Endothelial cell of umbilical vein (primary cell): ENCODE measurements around the gene NGEF. TPM values are rescaled to one million over a fixed set of nuclear protein-coding genes. Genes with fewer than 3 reads are reported as not detected.

Experiments
- BruUV-seq: library from RNA; stranded (reverse); fragments of 400-500 nt; replicated peaks from 2 replicates; lab custom pipeline; 2021; lab: Mats Ljungman, UMichigan
- CTCF ChIA-PET: fragments of 300-600, 350-600 bp; sonication (Branson Sonifier 250); formaldehyde crosslinking; loops from one replicate; lab custom pipeline; 2021; ENCODE audit warnings: antibody characterized with exemption, inconsistent platforms; lab: Charles Lee
- POLR2A ChIA-PET: fragments of 300-600, 350-600 bp; sonication (Branson Sonifier 250); formaldehyde crosslinking; loops from one replicate; lab custom pipeline; 2021; ENCODE audit warnings: antibody characterized with exemption, inconsistent platforms; lab: Charles Lee
- DNase-seq: peaks from one replicate; pipeline ENCODE4 v3.0.0-alpha.2; 2011; ENCODE audit warnings: low read depth, low spot score
- FAIRE-seq: peaks from 2 replicates; lab custom pipeline; 2011; peaks lifted over from hg19 to GRCh38; lab: Jason Lieb, UNC
- H2AFZ ChIP-seq: 2 replicates; pipeline ENCODE4 v1.6.0; 2012; ENCODE audit warnings: low read depth, low read length, control low read depth, inconsistent platforms
- H3K27ac ChIP-seq: 2 replicates; pipeline ENCODE4 v1.5.1; 2011; ENCODE audit warnings: low read depth, mild to moderate bottlenecking, control low read depth, low read length, moderate library complexity; ENCODE audit not compliant: insufficient read depth
- H3K27me3 ChIP-seq, 2 experiments: 2 replicates each; pipeline versions ENCODE4 v1.6.0 to v1.6.1; 2011; ENCODE audit warnings: low read length in 2 of 2, mixed read lengths in 1 of 2; ENCODE audit not compliant: control insufficient read depth in 2 of 2, insufficient read depth in 2 of 2
- H3K36me3 ChIP-seq, 2 experiments: 2 replicates in 1 of 2; 3 replicates in 1 of 2; pipeline ENCODE4 v1.5.1; 2011; ENCODE audit warnings: low read length in 2 of 2, mild to moderate bottlenecking in 1 of 2, moderate library complexity in 1 of 2; ENCODE audit not compliant: control insufficient read depth in 2 of 2, insufficient read depth in 2 of 2; ENCODE audit errors: extremely low read depth in 1 of 2
- H3K4me1 ChIP-seq: 3 replicates; pipeline ENCODE4 v1.5.1; 2011; ENCODE audit warnings: mild to moderate bottlenecking, low read length; ENCODE audit not compliant: control insufficient read depth, insufficient read depth; ENCODE audit errors: extremely low read depth
- H3K4me2 ChIP-seq: 2 replicates; pipeline ENCODE4 v1.6.1; 2011; ENCODE audit warnings: low read length, control low read depth, mixed read lengths; ENCODE audit not compliant: insufficient read depth
- H3K4me3 ChIP-seq, 3 experiments: fragments of 200-600 bp in 1 of 3; sonication (generic), shearing (Covaris generic) in 1 of 3; replicated peaks in 1 of 3; 2 replicates each; pipeline ENCODE4 v1.5.1; 2011 to 2016; ENCODE audit warnings: control low read depth in 3 of 3, low read length in 3 of 3, mild to moderate bottlenecking in 2 of 3, inconsistent platforms in 1 of 3, low read depth in 1 of 3, moderate library complexity in 1 of 3; ENCODE audit not compliant: insufficient read depth in 1 of 3
- H3K79me2 ChIP-seq: 2 replicates; pipeline ENCODE4 v1.6.0; 2012; ENCODE audit warnings: low read length, inconsistent platforms; ENCODE audit not compliant: control insufficient read depth, insufficient read depth
- H3K9ac ChIP-seq: replicated peaks from 2 replicates; pipeline ENCODE3; 2011; ENCODE audit warnings: low read length, control low read depth; ENCODE audit not compliant: insufficient read depth; ENCODE audit errors: extremely low read depth
- H3K9me1 ChIP-seq: replicated peaks from 3 replicates; pipeline ENCODE4 v1.6.0; 2011; ENCODE audit warnings: mild to moderate bottlenecking, low read length; ENCODE audit not compliant: control insufficient read depth, insufficient read depth; ENCODE audit errors: extremely low read depth
- H3K9me3 ChIP-seq: replicated peaks from 2 replicates; pipeline ENCODE4 v1.5.1; 2012; ENCODE audit warnings: low read length, inconsistent platforms; ENCODE audit not compliant: control insufficient read depth, insufficient read depth
- H4K20me1 ChIP-seq: replicated peaks from 2 replicates; pipeline ENCODE3; 2011; ENCODE audit warnings: mild to moderate bottlenecking, low read length; ENCODE audit not compliant: control insufficient read depth, insufficient read depth; ENCODE audit errors: extremely low read depth
- EZH2 ChIP-seq: IDR thresholded peaks from 2 replicates; pipeline ENCODE4 v1.6.1; 2012; ENCODE audit warnings: borderline replicate concordance, low read depth, mild to moderate bottlenecking, moderate library complexity, low read length, inconsistent platforms; ENCODE audit not compliant: severe bottlenecking
- FOS ChIP-seq: IDR thresholded peaks from 2 replicates; pipeline ENCODE4 v1.6.1; 2011; ENCODE audit warnings: mild to moderate bottlenecking, low read length, moderate library complexity, borderline replicate concordance; ENCODE audit not compliant: insufficient read depth
- GATA2 ChIP-seq: IDR thresholded peaks from 2 replicates; pipeline ENCODE4 v1.7.0; 2011; ENCODE audit warnings: low read depth, mild to moderate bottlenecking, moderate library complexity, mixed read lengths, low read length; ENCODE audit not compliant: insufficient read length, insufficient read depth
- JUN ChIP-seq: IDR thresholded peaks from 2 replicates; pipeline ENCODE4 v1.6.1; 2011; ENCODE audit warnings: borderline replicate concordance, low read depth; ENCODE audit not compliant: insufficient read length, insufficient read depth
- MAX ChIP-seq: IDR thresholded peaks from 2 replicates; pipeline ENCODE4 v1.6.1; 2011; ENCODE audit not compliant: insufficient read depth, insufficient read length
- MYC ChIP-seq: IDR thresholded peaks from one replicate; pipeline ENCODE4 v1.6.1; 2011; ENCODE audit warnings: mild to moderate bottlenecking, low read depth, low read length
- POLR2A ChIP-seq: IDR thresholded peaks from 2 replicates; pipeline ENCODE4 v1.6.1; 2012; ENCODE audit warnings: low read depth, mild to moderate bottlenecking, control low read depth, low read length
- POLR2AphosphoS5 ChIP-seq: IDR thresholded peaks from 2 replicates; pipeline ENCODE4 v1.6.1; 2012; ENCODE audit warnings: low read depth, mild to moderate bottlenecking, control low read depth, low read length, moderate library complexity; ENCODE audit not compliant: insufficient read depth
- dilution Hi-C: fragments of 300-500 bp; cut with MboI; formaldehyde crosslinking; loops from one replicate; pipeline ENCODE4 v1.15.0; 2019; ENCODE audit warnings: low sequenced_read_pairs; ENCODE audit not compliant: extremely low pct_ligation_motif_present
- intact Hi-C: fragments of 100-400 bp; cut with micrococcal nuclease; formaldehyde crosslinking; loops from one replicate; pipeline ENCODE4 v1.10.0; 2022
- polyA plus RNA-seq, 4 experiments: library from polyadenylated mRNA; depleted of rRNA in 3 of 4; stranded (reverse) in 3 of 4; unstranded in 1 of 4; fragments of >200 nt; gene quantifications; 2 replicates each; pipeline versions ENCODE4 v1.2.1 to v1.2.3, GENCODE V29; 2011 to 2012; ENCODE audit warnings: missing spikeins in 1 of 4
- total RNA-seq: library from RNA; stranded (reverse); gene quantifications from 2 replicates; pipeline ENCODE4 v1.2.3, GENCODE V29; 2021
- TF ChIP-seq, protein P1 (sequence below), 2 donors: IDR thresholded peaks; 1 replicate in 1 of 2; 2 replicates in 1 of 2; pipeline ENCODE4 v1.5.1; 2011; ENCODE audit warnings: low read length in 2 of 2, mild to moderate bottlenecking in 2 of 2, moderate library complexity in 2 of 2, control low read depth in 1 of 2, inconsistent platforms in 1 of 2, low read depth in 1 of 2; ENCODE audit not compliant: insufficient read depth in 1 of 2; ENCODE audit errors: extremely low read depth in 1 of 2

The NGEF gene
- total and polyA plus RNA-seq, 2 donors (not counting 3 experiments of a cell fraction or from before 2014, with no cell fraction given): 0.22 to 0.41 TPM

DNA sequence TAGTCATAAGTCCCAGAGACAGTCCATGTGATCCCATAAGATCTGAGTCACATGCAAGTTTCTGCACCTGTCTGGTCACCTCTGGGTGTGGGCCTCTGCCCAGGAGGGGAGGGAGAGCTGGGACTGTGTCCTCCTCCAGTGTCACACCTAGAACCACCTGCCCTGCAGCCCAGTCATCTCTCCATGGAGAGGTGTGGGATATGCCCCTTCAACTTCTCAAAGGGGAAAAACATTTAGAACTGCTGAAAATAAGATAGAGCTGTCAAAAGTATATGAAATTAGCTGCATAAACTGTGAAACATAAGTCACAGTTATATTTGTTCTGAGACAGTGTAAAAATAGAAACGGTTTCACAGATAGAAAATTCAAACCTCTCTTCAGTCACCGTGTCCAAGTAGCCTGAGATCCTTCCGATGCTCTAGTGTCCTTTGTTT lies 55.4 kb downstream of the NGEF start:
- H3K9me1 ChIP-seq: no peaks in the 10 kb centered on the region
- H3K79me2 ChIP-seq: no peaks in the 10 kb centered on the region
- H3K27ac ChIP-seq: no peak overlapping the region
- ChIA-PET POLR2A (no interaction called here), CTCF (interaction anchor here (0.9 to 2.0 kb wide), 4 partner anchors 9 to 71 kb away, joined by 3 to 6 read pairs (median 4); no protein-coding TSS in a partner anchor)
- FAIRE-seq (no peak), DNase-seq (no peak)
- H3K4me3 ChIP-seq: no peak overlapping the region
- dilution Hi-C loops: no loop called here
- TF ChIP-seq GATA2: no peak
- TF ChIP-seq JUN: no peak
- no peak overlapping the region for H2AFZ ChIP-seq
- no TSS peak for BruUV-seq
- intact Hi-C loops: no loop called here
- no peak overlapping the region for H3K4me2 ChIP-seq
- no peaks in the 10 kb centered on the region for H3K9me3 ChIP-seq
- no peaks in the 10 kb centered on the region for H3K36me3 ChIP-seq
- H3K27me3 ChIP-seq: peaks cover 0 to 5% of the 10 kb centered on the region in 2 experiments
- no peaks in the 10 kb centered on the region for H4K20me1 ChIP-seq
- no peak overlapping the region for H3K9ac ChIP-seq
- H3K4me1 ChIP-seq: no peaks in the 10 kb centered on the region

DNA sequence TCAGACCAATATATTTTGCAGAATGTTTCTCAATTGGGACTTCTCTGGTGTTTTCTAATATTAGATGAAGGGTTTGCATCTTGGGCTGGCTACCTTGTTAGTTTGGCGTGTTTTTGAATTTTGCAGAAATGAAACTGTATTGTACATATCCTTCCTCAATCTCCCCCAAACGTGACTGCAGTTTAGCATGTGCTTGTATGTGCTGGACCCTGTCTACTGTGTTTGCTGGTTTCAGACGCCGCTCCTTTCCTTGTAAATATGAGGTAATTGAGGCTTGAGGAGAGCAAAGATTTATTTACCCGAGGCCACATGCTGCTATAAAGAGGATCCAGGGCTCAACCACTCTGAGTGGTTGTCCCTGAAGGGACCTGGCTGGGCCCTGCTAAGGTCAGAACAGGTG lies 57.2 kb downstream of the NGEF start:
- ChIA-PET POLR2A (no interaction called here), CTCF (interaction anchor here (0.7 kb wide), 1 partner anchor 19 kb away, joined by 4 read pairs; no protein-coding TSS in a partner anchor)
- Histone ChIP-seq H3K9ac (no peak overlapping the region), H3K36me3 (no peaks in the 10 kb centered on the region), H3K4me2 (no peak overlapping the region), H3K27ac (no peak overlapping the region), H3K4me3 (no peak overlapping the region), H4K20me1 (no peaks in the 10 kb centered on the region), H3K9me3 (no peaks in the 10 kb centered on the region), H3K4me1 (no peaks in the 10 kb centered on the region), H2AFZ (no peak overlapping the region), H3K27me3 (peaks cover 0 to 6% of the 10 kb centered on the region in 2 experiments), H3K9me1 (no peaks in the 10 kb centered on the region), H3K79me2 (no peaks in the 10 kb centered on the region)
- intact Hi-C loops: no loop called here
- FAIRE-seq: no peak
- dilution Hi-C loops: no loop called here
- BruUV-seq: no TSS peak
- DNase-seq: no peak
- TF ChIP-seq EZH2: no peak
- TF ChIP-seq FOS: no peak
- no peak for TF ChIP-seq POLR2A
- TF ChIP-seq MYC: no peak
- no peak for TF ChIP-seq JUN
- TF ChIP-seq POLR2AphosphoS5: no peak
- TF ChIP-seq GATA2: no peak
- no peak for TF ChIP-seq MAX
- TF ChIP-seq, protein P1, sequence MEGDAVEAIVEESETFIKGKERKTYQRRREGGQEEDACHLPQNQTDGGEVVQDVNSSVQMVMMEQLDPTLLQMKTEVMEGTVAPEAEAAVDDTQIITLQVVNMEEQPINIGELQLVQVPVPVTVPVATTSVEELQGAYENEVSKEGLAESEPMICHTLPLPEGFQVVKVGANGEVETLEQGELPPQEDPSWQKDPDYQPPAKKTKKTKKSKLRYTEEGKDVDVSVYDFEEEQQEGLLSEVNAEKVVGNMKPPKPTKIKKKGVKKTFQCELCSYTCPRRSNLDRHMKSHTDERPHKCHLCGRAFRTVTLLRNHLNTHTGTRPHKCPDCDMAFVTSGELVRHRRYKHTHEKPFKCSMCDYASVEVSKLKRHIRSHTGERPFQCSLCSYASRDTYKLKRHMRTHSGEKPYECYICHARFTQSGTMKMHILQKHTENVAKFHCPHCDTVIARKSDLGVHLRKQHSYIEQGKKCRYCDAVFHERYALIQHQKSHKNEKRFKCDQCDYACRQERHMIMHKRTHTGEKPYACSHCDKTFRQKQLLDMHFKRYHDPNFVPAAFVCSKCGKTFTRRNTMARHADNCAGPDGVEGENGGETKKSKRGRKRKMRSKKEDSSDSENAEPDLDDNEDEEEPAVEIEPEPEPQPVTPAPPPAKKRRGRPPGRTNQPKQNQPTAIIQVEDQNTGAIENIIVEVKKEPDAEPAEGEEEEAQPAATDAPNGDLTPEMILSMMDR (IDR thresholded peaks at IDR 0.05; ENCODE audit: extremely low read depth in 1 of 2, insufficient read depth in 1 of 2, low read depth in 1 of 2, low read length in 2 of 2): no peak
